ENCODE measurements around the gene ATG4A.

The ATG4A gene

GRCh38 chrX:108121291-108121690 is 29.7 kb downstream of the ATG4A start:
- DNase-seq (ENCODE audit: low read depth): no peak
- no peak for TF ChIP-seq CTCF (conservative IDR thresholded peaks at IDR 0.05; ENCODE audit: low read depth, low read length)
- H3K4me3 ChIP-seq (ENCODE audit: low read length): no peak overlapping the region

GRCh38 chrX:108122748-108123147 is 31.2 kb downstream of the ATG4A start:
- peak; percentile 30 for DNase-seq (ENCODE audit: low read depth)

GRCh38 chrX:108123591-108124366 is 32.2 kb downstream of the ATG4A start:
- TF ChIP-seq CTCF (conservative IDR thresholded peaks at IDR 0.05; ENCODE audit: low read depth, low read length): no peak
- H3K4me3 ChIP-seq (ENCODE audit: low read length): no peak overlapping the region
- DNase-seq (ENCODE audit: low read depth): no peak

More at GRCh38 chrX:108122748-108123147, 31.2 kb downstream of the ATG4A start:
- no peak for TF ChIP-seq CTCF (conservative IDR thresholded peaks at IDR 0.05; ENCODE audit: low read depth, low read length)
- H3K4me3 ChIP-seq (ENCODE audit: low read length): no peak overlapping the region

- no peak overlapping the region for H3K4me3 ChIP-seq (ENCODE audit: low read length)
- TF ChIP-seq CTCF (conservative IDR thresholded peaks at IDR 0.05; ENCODE audit: low read depth, low read length): no peak
- no peak for DNase-seq (ENCODE audit: low read depth)
These were observed 35.1 kb downstream of the ATG4A start for GRCh38 chrX:108126661-108127060.

GRCh38 chrX:108127152-108127551 is 35.6 kb downstream of the ATG4A start:
- no peak for TF ChIP-seq CTCF (conservative IDR thresholded peaks at IDR 0.05; ENCODE audit: low read depth, low read length)
- H3K4me3 ChIP-seq (ENCODE audit: low read length): no peak overlapping the region
- DNase-seq (ENCODE audit: low read depth): no peak

GRCh38 chrX:108130889-108131288 is 39.3 kb downstream of the ATG4A start:
- no peak for DNase-seq (ENCODE audit: low read depth)
- TF ChIP-seq CTCF (conservative IDR thresholded peaks at IDR 0.05; ENCODE audit: low read depth, low read length): no peak
- H3K4me3 ChIP-seq (ENCODE audit: low read length): no peak overlapping the region

- TF ChIP-seq CTCF (conservative IDR thresholded peaks at IDR 0.05; ENCODE audit: low read depth, low read length): no peak
- no peak for DNase-seq (ENCODE audit: low read depth)
- no peak overlapping the region for H3K4me3 ChIP-seq (ENCODE audit: low read length)
These were observed 39.9 kb downstream of the ATG4A start for GRCh38 chrX:108131471-108131870.
